Effector memory CD4-positive, alpha-beta T cell (primary cell): Measurements from ENCODE around the gene PPP2R2C.

ENCODE experiments used
- DNase-seq, 3 donors: peaks; one replicate each; pipeline ENCODE4 v3.0.0-alpha.2; 2020
- H3K27ac ChIP-seq: 2 replicates; pipeline ENCODE4 v1.7.0; 2013; ENCODE audit warnings: mild to moderate bottlenecking, low read length, moderate library complexity; ENCODE audit not compliant: insufficient read depth, poor library complexity, severe bottlenecking
- H3K27me3 ChIP-seq: replicated peaks from 2 replicates; pipeline ENCODE4 v1.7.0; 2013; ENCODE audit warnings: mild to moderate bottlenecking, low read length; ENCODE audit not compliant: insufficient read depth, control insufficient read depth, poor library complexity, severe bottlenecking
- H3K36me3 ChIP-seq: 2 replicates; pipeline ENCODE4 v1.7.0; 2013; ENCODE audit warnings: mild to moderate bottlenecking, low read length, moderate library complexity; ENCODE audit not compliant: control insufficient read depth, insufficient read depth
- H3K4me1 ChIP-seq: 2 replicates; pipeline ENCODE4 v1.7.0; 2013; ENCODE audit warnings: low read length, mild to moderate bottlenecking; ENCODE audit not compliant: control insufficient read depth, insufficient read depth, poor library complexity, severe bottlenecking
- H3K4me3 ChIP-seq: 2 replicates; pipeline ENCODE4 v1.7.0; 2013; ENCODE audit warnings: low read length, low read depth, mild to moderate bottlenecking; ENCODE audit not compliant: insufficient read depth, poor library complexity, severe bottlenecking
- H3K9me3 ChIP-seq: 2 replicates; pipeline ENCODE4 v1.7.0; 2013; ENCODE audit warnings: mild to moderate bottlenecking, low read length, moderate library complexity; ENCODE audit not compliant: control insufficient read depth

The PPP2R2C gene

DNA sequence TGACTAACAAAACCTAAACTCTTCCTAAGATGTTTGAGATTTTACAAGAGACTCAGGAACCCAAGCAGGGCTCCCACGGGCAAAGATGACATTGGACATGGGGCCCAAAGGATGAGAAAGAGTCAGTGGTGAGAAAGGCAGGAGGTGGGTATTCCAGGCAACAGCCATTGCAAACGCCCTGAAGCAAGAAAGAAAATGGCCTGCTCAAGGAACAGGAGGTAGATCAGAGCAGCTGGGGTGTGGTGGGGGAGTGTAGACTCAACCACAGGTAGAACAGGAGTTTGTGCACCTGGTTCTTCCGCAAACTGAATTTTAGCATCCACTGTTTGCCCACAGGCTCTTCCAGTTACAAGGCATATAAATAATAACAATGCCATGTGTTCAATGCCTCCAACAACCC, 3.3 kb downstream of the PPP2R2C start:
- no peak overlapping the region for H3K4me3 ChIP-seq
- peaks cover 9% of the 10 kb centered on the region for H3K4me1 ChIP-seq
- H3K27ac ChIP-seq: no peak overlapping the region
- H3K27me3 ChIP-seq: peaks cover 20% of the 10 kb centered on the region
- DNase-seq: no peak
- no peaks in the 10 kb centered on the region for H3K9me3 ChIP-seq
- no peaks in the 10 kb centered on the region for H3K36me3 ChIP-seq

DNA sequence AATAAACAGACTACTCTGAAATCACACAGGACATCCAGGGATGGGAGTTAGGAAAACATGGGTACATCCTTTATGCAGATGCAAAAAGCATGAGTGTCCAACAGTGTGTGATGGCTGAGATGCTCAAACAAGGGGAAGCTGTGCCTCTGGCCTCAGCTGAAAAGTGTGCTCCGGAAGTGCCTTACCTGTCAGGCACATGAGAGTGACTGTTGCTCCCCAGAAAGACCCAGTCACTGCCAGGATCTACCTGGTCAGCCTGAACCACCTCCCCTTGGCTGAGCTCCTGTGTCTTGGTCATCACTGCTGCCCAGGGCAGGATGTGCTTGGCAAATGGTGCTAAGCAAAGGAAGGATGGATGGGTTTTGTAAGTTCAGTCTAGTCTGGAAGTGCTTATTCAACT, 4.0 kb downstream of the PPP2R2C start:
- Histone ChIP-seq H3K27ac (no peak overlapping the region), H3K27me3 (peaks cover 18% of the 10 kb centered on the region), H3K9me3 (no peaks in the 10 kb centered on the region), H3K4me3 (no peak overlapping the region), H3K36me3 (no peaks in the 10 kb centered on the region), H3K4me1 (peaks cover 9% of the 10 kb centered on the region)
- no peak for DNase-seq

DNA sequence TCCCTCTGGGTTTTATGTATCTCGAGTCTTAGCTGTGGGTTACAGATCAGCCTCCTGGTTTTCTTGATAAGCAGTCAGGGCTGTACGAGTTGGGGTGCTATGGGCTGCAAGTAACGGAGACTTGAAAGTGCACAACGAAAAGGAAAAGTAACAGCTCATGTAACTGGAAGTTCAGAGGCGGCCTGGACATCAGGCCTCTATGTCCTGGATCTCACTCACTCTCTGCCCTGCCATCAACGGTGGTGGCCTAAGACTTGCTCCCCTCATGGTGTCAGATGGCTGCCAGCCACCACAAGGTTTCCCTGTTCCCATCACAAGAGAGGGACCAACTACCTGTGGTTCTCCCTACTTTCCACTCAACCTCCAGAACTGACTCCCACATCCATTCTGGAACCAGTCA, 4.8 kb downstream of the PPP2R2C start:
- peaks cover 10% of the 10 kb centered on the region for H3K27me3 ChIP-seq
- no peak overlapping the region for H3K27ac ChIP-seq
- no peaks in the 10 kb centered on the region for H3K9me3 ChIP-seq
- H3K4me3 ChIP-seq: no peak overlapping the region
- no peak for DNase-seq
- peaks cover 9% of the 10 kb centered on the region for H3K4me1 ChIP-seq
- H3K36me3 ChIP-seq: no peaks in the 10 kb centered on the region

DNA sequence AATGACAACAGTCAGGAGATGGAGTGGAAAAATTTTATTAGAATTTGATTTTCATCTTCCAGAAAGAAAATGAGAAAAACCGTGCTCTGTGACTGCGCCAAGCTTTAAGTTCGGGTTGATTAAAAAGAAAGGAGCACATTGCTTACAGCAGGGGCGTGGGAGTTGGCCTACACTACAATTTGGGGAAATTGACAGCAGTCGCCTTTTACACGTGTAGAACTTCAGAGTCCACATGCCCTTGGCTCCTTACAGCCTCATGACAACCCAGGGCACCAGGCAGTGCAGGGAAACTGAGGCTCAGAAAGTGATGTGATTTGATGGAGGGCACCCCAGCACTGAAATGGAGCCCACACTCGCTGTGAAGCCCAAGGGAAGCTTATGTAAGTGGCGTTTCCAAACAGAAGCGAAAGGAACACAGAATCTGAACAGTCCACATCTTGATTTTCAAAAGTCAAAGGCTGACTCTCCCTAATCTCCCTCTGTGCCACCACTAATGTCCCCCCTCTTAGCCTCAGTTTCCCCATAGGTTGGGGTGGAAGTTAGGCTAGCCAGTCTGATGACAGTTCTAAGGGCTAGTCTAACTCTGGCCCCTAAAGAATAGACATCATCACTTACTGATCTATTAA, 5.5 kb downstream of the PPP2R2C start:
- Histone ChIP-seq H3K27me3 (peaks cover 10% of the 10 kb centered on the region), H3K9me3 (no peaks in the 10 kb centered on the region)
- no peak for DNase-seq

DNA sequence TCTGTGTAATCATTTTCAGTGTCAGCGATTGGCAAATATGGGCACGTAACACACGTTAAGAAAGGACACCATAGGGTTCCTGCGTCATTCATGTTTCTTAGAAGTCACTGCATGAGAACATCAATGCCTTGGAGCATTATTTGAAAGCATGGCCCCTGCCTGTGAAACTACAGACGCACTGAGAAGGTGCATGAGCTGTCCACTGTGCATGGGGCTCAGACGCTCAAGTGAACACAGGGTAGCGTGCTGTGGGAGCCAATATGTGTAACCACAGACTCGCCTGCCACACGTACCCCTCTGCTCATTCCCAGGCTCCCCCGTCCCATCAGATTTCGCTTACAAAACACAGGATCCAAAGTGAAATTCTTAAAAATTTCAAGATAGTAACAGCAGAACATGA, 6.5 kb downstream of the PPP2R2C start:
- H3K9me3 ChIP-seq: no peaks in the 10 kb centered on the region
- no peak for DNase-seq
- no peaks in the 10 kb centered on the region for H3K36me3 ChIP-seq
- H3K4me1 ChIP-seq: peaks cover 6% of the 10 kb centered on the region
- H3K4me3 ChIP-seq: no peak overlapping the region
- no peak overlapping the region for H3K27ac ChIP-seq
- H3K27me3 ChIP-seq: peaks cover 10% of the 10 kb centered on the region

More for the DNA sequence above, 5.5 kb downstream of the PPP2R2C start:
- Histone ChIP-seq H3K4me3 (no peak overlapping the region), H3K27ac (no peak overlapping the region), H3K4me1 (peaks cover 9% of the 10 kb centered on the region), H3K36me3 (no peaks in the 10 kb centered on the region)

DNA sequence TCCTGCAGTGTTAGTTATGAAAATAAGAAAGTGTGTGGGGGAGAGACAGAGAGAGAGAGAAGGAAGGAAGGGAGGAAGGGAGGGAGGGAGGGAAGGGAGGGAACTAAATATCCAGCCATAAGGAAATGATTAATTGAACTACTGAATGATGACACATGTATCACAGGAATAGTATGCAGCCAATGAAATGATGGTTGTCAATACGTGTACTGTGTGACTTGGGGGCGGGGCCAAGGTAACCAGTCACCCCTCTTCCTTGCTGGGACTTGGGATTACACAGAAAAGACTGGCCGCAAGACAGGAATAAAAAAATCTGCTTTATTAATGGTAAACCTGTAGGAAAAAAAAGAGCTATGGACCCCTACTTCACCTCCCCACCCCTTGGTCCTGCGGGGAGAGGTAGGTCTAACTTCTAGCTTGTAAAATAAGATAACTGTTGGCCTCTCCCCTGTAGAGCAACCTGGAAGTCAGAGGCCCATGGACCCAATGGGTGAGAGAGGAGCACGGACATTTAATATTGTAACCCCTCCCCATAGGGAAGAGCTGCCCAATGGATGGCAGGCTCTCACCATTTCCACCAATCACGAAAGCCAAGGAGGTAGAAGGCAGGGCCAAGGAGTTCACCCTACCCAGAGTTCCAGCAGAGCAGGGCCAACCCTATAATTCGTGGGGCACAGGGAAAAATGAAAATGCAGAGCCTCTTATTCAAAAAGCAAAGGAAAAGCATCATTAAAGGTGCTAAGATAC, 7.4 kb downstream of the PPP2R2C start:
- H3K4me1 ChIP-seq: no peaks in the 10 kb centered on the region
- H3K9me3 ChIP-seq: no peaks in the 10 kb centered on the region
- DNase-seq: no peak
- H3K27me3 ChIP-seq: peaks cover 7% of the 10 kb centered on the region
- H3K36me3 ChIP-seq: no peaks in the 10 kb centered on the region
- no peak overlapping the region for H3K4me3 ChIP-seq
- H3K27ac ChIP-seq: no peak overlapping the region

DNA sequence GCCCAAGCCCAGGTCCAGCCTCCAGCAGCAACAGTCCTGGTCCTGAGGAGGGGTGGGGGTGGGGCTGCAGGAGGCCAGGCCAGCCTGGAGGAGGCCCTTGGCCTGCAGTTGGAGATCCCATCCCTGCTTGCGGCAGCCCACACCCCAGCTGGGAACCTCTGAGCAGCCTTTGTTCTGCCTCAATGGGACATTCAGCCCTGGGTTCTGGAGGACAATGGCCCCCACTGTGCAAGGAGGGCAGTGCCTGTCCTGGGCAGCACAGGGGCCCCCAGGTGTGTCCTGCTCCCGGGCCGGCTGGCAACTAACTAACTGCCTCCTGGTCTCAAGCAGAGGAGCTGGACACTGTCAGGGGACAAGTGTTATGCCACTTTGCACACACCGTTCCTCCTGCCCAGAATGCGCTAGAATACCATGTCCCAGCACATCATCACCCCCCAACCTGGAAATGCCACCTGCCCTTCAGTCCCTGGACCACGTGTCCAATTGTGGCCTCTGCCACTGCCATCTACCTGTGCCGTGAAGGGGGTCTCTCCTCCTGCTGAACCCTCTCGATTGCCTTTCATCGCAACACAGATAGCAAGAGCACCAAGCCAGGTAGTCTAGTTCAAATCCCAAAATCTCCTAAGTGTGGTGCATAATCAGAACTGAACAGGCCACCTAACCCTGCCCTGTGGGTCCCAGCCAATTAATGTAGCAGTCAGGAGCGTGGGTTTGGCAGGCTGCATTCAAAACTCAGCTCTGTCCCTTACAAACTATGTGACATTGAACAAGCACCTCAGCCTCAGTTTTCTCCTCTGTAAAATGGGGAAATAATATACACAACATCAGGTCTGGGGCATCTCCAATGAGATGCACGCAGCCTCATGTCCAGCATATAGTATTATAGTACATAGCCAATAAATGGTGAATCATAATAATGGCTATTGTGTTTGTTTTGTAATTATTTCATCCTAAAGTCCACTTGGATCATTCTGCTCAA, 8.8 kb downstream of the PPP2R2C start:
- Histone ChIP-seq H3K27me3 (peaks cover 7% of the 10 kb centered on the region), H3K36me3 (no peaks in the 10 kb centered on the region), H3K9me3 (no peaks in the 10 kb centered on the region), H3K27ac (no peak overlapping the region), H3K4me1 (no peaks in the 10 kb centered on the region), H3K4me3 (no peak overlapping the region)
- no peak for DNase-seq

DNA sequence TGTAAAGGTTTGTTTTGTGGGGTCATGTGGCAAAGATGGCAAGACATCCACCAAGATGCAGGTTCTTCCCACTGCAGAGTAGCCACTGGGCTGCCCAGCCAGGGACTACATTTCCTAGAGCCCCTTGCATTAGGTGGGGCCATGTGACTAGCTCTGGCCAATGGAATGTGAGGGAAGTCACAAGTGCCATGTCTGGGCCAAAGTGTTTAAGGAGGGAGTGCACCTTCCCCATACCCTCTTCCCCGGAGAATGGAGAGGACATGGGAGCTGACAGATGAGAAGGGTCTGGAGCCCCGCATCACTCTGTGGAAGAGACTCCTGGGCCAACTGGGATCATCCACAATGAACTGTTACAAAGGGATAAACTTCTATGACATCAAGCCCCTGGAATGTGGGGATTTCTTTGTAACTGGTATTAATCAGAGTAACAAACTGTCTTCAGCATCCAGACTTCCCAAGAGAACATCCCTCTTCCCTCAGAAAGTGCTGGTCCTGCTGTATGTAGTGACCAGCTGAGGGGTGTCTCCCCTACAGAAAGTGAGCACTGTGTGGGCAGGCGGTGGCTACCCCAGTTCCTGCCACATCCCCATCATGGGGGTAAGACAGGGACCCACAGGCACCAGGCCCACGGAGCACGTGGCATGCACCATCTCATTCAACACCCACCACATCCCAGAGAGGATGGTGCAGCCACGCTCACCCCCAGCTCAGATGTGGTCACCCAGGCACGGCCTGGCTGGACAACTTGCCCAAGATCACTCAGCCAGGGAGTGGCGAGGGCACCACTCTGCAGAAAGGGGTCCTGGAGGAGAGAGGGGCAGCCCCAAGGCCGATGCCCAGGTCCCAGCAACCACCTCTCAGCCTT, 10.9 kb downstream of the PPP2R2C start:
- H3K4me1 ChIP-seq: no peaks in the 10 kb centered on the region
- H3K4me3 ChIP-seq: no peak overlapping the region
- H3K27me3 ChIP-seq: no peaks in the 10 kb centered on the region
- no peaks in the 10 kb centered on the region for H3K36me3 ChIP-seq
- DNase-seq: no peak
- no peaks in the 10 kb centered on the region for H3K9me3 ChIP-seq
- H3K27ac ChIP-seq: no peak overlapping the region

DNA sequence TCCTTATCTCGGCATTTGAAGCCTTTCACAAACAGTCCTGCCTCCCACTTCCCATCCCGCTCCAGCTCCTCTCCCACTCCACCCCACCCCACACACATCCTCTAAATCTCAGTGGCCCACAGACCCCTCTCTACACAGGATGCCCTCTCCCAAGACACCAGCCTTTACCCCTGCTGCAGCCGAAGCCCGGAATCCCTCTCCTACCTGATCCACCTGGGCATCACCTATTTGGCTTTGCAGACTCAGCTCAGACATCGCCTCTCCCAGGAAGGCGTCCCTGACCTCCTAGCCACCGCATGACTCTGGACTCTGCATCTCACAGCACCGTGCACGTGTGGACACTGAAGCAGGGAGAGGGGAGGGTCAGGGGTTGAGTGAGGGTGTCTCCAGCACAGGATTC, 11.5 kb downstream of the PPP2R2C start:
- Histone ChIP-seq H3K27ac (no peak overlapping the region), H3K27me3 (no peaks in the 10 kb centered on the region), H3K4me1 (no peaks in the 10 kb centered on the region), H3K4me3 (no peak overlapping the region), H3K36me3 (no peaks in the 10 kb centered on the region), H3K9me3 (no peaks in the 10 kb centered on the region)
- DNase-seq: no peak
